Stimulated activated CD8-positive, alpha-beta memory T cell treated with anti-CD3 and anti-CD28 coated beads, Interleukin-7, amount 100 ng/mL, for 24 hours (primary cell): ENCODE measurements around the gene TPK1.
"Not testable (repeated sequence)": the region's sequence is repeated elsewhere in the genome, so short reads cannot be mapped to it uniquely, and the experiment has no call there.

Experiments used
- DNase-seq: peaks from one replicate; pipeline ENCODE4 v3.0.0-alpha.2; 2020; ENCODE audit warnings: low read depth

TPK1 gene

GRCh38 chr7:144777005-144777839 lies 58.6 kb downstream of the TPK1 start:
- no peak for DNase-seq

- no peak for DNase-seq
Observed at GRCh38 chr7:144776447-144776846, 59.4 kb downstream of the TPK1 start.

- DNase-seq: no peak
Observed at GRCh38 chr7:144775749-144776148, 60.1 kb downstream of the TPK1 start.

GRCh38 chr7:144771927-144772326 lies 63.9 kb downstream of the TPK1 start:
- no peak for DNase-seq

GRCh38 chr7:144771174-144771573 lies 64.7 kb downstream of the TPK1 start:
- no peak for DNase-seq

- no peak for DNase-seq
Observed at GRCh38 chr7:144769352-144769751, 66.5 kb downstream of the TPK1 start.

- DNase-seq: no peak
Observed at GRCh38 chr7:144768633-144769032, 67.2 kb downstream of the TPK1 start.

GRCh38 chr7:144763291-144763690 lies 72.6 kb downstream of the TPK1 start:
- no peak for DNase-seq

GRCh38 chr7:144762853-144763252 lies 73.0 kb downstream of the TPK1 start:
- no peak for DNase-seq

GRCh38 chr7:144761493-144761892 lies 74.4 kb downstream of the TPK1 start:
- no peak for DNase-seq

- no peak for DNase-seq
Observed at GRCh38 chr7:144759653-144760052, 76.2 kb downstream of the TPK1 start.

- no peak for DNase-seq
Observed at GRCh38 chr7:144747936-144748335, 87.9 kb downstream of the TPK1 start.

GRCh38 chr7:144738708-144739314 lies 97.0 kb downstream of the TPK1 start:
- DNase-seq: no peak

GRCh38 chr7:144738146-144738545 lies 97.7 kb downstream of the TPK1 start:
- no peak for DNase-seq

- DNase-seq: no peak
Observed at GRCh38 chr7:144736880-144737493, 98.9 kb downstream of the TPK1 start.

GRCh38 chr7:144735505-144736276 lies 100.2 kb downstream of the TPK1 start:
- DNase-seq: no peak

GRCh38 chr7:144731661-144732351 lies 104.0 kb downstream of the TPK1 start:
- no peak for DNase-seq

- no peak for DNase-seq
Observed at GRCh38 chr7:144730224-144730623, 105.6 kb downstream of the TPK1 start.

GRCh38 chr7:144729226-144729625 lies 106.6 kb downstream of the TPK1 start:
- no peak for DNase-seq

GRCh38 chr7:144728551-144728950 lies 107.3 kb downstream of the TPK1 start:
- no peak for DNase-seq

GRCh38 chr7:144726840-144727239 lies 109.0 kb downstream of the TPK1 start:
- DNase-seq: not testable (repeated sequence)

GRCh38 chr7:144725070-144725469 lies 110.8 kb downstream of the TPK1 start:
- DNase-seq: no peak
